ENCODE data around the gene CGNL1.

Gene CGNL1

DNA sequence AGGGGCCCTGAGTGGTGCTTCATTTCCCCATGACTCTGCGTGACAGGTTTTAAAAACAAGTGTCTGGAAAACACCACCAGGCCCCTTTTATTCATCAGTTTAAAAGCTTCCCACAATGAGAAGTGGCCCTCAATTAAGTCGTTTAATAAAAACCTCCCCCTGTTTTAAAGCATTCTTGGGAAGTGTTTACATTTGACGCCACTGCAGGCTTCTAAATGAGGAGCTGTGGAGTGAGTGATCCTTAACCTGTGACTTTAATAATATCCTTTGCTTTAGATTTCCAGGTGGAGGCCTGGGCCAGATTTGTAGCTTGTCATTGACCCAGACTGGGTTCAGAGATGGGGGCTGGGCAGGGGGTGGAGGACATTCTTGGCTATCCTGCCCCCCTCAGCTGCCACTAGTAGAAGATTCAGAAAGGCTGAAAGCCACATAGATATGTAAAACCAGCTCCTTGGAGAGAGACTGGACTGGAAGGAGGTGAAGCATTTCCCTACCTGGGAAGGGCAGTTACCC, 11.3 kb downstream of the CGNL1 start:
- DNase-seq (ENCODE audit: low read depth): no peak

DNA sequence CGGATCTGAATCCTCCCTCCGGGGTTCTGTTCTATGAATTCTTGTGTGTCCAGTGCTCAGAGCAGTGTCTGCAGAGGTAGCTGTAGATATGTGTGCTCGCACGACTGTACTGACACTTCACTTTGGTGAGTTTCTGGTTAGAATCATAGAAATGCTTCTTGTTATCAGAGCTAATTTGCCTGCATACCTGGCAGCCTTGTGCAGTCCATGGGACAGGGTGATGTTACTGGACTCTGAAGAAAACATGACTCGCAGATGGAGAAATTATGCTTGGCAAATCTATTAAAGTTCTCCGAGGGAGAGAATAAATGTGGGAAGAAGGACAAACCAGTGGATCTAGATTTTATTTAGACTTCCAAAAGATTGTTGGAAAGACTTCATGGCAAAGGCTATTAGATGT, 12.2 kb downstream of the CGNL1 start:
- no peak for DNase-seq (ENCODE audit: low read depth)

DNA sequence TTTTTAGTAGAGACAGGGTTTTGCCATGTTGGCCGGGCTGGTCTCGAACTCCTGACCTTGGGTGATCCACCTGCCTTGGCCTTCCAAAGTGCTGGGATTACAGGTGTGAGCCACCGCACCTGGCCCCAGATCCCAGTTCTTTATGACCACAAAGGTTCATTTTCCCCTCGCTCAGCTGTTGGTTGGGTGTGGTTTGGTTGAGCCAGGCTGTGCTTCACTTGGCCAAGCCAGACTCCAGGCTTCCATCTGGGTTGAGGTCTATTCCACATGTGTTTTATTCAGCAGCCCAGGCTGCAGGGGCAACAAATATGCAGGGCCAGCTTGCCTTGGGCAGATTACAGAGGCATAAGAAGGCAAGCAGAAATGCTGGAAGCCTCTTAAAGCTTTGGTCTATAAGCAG, 13.7 kb downstream of the CGNL1 start:
- DNase-seq (ENCODE audit: low read depth): no peak

- DNase-seq (ENCODE audit: low read depth): no peak
Measured at GRCh38 chr15:57390583-57390982, 14.3 kb downstream of the CGNL1 start.

DNA sequence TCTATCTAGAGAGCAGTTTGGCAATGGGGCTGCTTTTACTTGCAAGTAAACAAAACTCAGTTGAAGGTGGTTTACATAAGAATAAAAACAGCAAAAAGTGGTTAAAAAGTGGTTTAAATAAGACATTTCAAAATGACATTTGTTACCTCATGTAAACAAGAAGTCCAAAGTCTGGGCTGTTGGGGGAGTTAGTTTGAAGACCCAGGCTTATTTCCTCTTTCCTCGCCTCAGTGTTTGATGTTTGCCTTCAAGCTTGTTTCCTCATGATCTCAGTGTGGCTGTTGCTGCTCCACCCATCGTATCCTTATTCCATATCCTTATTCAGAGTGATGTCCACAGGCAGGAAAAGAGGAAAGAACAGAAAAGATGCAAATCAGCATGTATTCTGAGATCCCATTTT, 15.2 kb downstream of the CGNL1 start:
- no peak for DNase-seq (ENCODE audit: low read depth)

DNA sequence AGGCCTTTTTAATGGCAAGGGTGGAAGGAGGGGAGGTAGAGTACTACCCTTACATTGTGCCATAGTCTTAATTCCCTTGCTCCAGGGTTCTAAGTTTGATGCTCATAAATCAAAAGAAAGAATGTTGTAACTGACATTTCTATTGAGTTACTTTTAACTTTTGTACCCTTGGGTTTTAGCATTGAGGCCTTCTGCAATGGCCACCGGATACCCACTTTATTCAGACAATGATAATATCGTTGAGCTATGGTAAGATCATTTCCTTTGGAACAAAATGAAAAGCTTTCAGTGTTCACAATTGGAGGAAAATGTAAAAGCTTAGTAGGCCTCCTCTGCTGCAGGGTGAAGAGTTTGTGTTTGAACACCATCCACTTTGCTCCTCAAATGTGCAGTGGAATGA, 16.8 kb downstream of the CGNL1 start:
- DNase-seq (ENCODE audit: low read depth): no peak

GRCh38 chr15:57395292-57395691, 19.0 kb downstream of the CGNL1 start:
- no peak for DNase-seq (ENCODE audit: low read depth)

DNA sequence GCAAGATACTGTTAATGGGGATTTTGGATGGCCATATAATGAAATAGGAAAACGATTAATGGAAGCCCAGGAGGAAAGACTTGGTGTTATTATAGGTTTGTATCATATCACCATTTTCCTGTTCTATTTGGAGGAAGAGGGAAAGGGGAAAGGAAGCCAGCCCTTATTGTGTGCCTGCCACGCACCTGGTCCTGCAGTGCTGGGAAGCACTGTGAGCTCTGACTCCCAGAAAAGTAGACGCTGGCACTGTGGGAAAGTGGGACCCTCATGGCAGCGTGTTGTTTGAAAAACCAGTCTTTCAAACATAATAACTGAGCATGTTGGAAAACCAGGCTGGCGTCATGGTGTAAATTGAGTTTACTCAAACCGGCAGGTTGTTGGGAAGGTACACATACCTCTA, 22.0 kb downstream of the CGNL1 start:
- DNase-seq (ENCODE audit: low read depth): no peak

DNA sequence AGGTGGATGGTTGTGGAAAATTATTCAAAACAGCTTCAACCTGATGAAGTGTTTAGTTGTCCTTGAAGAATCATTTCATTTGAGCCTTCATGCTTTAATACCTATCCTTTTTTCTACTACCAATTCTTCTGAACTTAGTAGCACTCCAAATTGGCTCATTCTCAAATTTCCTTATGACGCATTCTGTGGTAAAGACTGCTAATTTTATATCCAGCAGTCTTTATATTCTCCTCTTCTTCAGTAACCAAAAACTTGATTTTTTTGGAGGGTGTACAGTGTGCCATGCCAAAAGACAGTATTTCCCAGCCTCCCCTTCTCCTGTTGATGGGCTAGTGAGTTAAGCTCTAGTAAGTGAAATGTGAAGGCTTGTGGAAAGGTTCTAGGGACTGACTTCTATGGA, 25.2 kb downstream of the CGNL1 start:
- no peak for DNase-seq (ENCODE audit: low read depth)

GRCh38 chr15:57403017-57403416, 26.7 kb downstream of the CGNL1 start:
- no peak for DNase-seq (ENCODE audit: low read depth)

DNA sequence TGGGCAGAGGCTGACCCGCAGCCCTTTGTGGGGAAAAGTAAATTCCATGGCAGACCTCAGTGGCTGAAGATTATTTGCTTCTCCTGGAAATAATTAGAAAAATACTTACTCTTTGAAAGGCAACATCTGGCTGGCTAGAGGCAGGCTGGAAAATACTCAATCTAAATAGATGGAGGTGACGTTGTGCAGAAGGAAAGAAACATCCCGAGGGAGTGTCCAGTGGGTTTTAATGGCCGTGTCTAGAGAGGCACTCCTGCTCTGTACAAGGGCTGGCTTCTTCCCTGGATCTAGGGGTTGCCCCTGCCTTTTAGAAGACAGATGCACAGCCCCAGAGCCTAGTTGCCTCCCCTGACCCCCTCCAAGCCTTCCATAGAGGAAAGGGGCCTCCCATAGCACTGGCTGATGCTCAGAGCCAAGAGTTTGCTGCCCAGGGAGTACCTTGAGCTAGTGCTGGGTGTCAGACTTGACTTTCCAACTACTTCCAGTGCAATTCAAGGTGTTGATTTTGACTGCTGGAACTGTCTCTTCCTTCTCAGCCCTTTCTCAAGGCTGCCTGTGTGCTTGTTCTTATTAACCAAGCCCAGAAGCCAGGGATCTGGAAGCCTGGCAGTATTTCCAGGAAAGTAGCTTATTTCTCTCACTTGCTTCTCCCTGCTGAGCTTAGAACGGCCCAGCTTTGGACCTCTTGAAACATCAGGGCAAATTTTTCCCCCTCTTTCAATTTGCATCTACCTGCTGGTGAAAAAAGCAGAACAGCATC, 27.4 kb downstream of the CGNL1 start:
- DNase-seq (ENCODE audit: low read depth): no peak

DNA sequence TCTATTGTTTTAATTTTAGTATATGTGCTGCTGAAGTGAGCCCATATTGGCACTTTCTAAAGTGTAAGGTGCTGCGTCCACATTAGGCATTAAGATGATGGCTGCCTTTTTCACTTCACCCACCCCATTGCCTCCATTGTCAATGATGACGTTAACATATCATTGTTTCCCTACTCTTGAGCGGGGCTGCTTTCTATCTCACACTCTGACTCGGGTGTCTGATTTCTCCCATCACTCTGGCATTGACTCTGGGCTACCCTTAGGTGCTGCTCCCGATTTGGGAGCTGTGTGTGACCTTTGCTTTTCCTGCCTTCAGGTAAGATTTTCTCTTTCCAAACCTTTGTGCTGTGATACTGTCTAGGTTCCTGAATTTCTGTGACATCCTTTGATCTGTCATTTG, 28.8 kb downstream of the CGNL1 start:
- no peak for DNase-seq (ENCODE audit: low read depth)

- no peak for DNase-seq (ENCODE audit: low read depth)
Measured at GRCh38 chr15:57406062-57406772, 29.9 kb downstream of the CGNL1 start.

DNA sequence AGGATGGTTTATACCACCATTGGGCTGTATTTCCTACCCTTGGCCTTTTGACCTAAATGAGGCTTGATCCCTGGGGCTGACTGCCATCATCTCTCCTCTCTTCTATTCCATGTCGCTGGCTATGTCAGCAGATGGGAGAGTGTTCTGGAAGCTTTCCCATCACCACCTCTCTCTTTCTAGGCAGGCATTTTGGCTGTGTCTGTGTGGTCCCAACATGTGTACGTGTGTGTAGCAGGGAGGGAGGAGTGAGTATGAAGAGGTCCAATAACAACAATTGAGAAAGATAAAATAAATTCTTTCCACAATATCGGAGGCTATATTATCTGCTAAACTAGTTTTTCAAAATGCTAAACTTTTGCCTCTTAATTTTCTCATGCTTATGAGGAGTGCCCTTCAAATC, 34.1 kb downstream of the CGNL1 start:
- DNase-seq (ENCODE audit: low read depth): no peak

DNA sequence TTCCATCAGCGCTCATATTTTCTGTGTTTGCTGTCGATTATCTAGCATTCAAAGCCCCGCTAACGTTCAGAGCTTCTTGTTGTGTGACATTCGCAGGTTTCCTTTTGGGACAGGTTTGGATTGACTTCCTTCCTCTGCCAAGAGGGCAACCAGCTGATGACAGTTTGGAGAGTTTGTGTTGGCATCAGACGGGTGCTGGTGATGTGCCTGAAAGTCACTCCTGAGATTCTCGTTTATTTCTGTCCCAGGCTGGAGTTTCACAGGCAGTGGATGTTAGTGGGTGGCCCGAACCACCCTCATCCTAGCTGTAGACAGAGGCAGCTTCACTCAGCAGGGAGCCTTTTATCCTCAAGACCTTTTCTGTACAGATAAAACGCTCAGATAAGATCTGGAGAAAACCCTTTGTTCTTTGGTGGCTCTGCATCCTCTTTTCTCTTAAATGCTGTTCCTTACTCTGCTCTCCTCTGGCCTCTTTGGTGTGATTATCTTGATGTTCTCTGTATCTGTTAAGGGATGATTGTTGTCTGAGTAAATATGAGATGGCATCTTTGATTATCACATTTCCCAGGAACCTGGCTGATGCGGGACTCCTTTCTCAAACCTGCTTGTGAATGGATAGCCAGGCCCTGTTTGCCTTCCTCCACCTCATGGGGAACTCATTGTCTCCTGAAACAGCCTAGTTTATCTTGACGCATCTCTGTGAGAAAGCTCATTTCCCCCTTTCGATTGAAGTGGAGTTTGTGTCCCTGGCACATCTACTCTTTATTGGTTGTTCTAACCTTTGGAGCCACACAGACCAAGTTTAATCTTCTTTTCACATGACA, 35.9 kb downstream of the CGNL1 start:
- DNase-seq (ENCODE audit: low read depth): no peak

DNA sequence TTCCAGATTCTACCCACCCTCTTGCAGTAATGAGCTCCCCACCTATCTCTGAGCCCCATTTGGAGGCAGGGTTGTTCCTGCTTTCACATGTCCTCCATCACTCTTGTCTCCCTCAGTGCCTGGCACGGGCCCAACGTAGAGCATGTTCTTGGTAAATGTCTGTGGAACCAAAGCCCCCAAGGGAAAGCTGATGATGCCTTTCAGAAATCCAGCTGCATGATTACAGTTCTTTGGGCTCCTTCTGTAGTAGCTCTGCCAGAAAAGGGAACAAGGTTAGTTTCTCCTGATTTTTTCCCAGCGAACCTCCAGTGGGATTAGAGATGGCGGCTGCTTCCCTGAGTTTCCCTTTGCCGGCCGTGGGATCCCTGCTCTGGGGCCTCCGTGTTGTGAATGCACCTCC, 39.3 kb downstream of the CGNL1 start:
- DNase-seq (ENCODE audit: low read depth): no peak

GRCh38 chr15:57418635-57419034, 42.3 kb downstream of the CGNL1 start:
- DNase-seq (ENCODE audit: low read depth): no peak

DNA sequence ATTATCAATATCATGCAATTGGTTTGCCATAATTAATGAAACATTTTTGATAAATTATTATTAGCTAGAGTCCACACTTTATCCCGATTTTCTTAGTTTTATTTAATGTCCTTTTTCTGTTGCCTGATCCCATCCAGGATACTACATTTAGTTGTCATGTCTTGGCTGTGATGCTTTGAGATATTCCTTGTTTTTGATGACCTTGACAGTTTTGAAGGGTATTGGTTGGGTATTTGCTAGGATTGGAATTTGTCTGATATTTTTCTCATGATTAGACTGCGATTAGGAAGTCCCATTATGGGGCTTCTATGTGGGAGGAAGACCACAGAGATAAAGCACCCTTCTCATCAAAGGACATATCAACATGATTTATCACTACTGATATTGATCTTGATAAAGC, 43.0 kb downstream of the CGNL1 start:
- DNase-seq (ENCODE audit: low read depth): no peak

- DNase-seq (ENCODE audit: low read depth): no peak
Measured at GRCh38 chr15:57421110-57421509, 44.8 kb downstream of the CGNL1 start.

DNA sequence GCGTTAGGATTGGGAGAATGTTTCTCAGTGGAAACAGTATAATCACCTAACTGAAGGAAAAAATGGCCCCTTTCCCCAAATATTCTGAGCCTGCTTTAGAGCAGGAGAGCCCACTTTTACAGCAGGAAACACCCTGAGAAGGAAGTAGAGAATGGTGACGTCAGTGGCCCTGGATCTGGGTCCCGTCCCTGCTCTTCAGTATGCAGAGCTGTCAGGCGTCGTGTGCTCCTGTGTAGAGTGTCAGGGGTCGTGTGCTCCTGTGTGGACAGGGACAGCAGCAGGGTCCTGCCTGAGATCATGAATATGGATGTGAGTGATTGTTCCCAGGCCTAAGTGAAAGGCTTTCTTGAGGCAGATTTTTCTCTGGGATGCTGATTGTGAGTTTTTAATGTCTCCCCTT, 45.2 kb downstream of the CGNL1 start:
- no peak for DNase-seq (ENCODE audit: low read depth)

DNA sequence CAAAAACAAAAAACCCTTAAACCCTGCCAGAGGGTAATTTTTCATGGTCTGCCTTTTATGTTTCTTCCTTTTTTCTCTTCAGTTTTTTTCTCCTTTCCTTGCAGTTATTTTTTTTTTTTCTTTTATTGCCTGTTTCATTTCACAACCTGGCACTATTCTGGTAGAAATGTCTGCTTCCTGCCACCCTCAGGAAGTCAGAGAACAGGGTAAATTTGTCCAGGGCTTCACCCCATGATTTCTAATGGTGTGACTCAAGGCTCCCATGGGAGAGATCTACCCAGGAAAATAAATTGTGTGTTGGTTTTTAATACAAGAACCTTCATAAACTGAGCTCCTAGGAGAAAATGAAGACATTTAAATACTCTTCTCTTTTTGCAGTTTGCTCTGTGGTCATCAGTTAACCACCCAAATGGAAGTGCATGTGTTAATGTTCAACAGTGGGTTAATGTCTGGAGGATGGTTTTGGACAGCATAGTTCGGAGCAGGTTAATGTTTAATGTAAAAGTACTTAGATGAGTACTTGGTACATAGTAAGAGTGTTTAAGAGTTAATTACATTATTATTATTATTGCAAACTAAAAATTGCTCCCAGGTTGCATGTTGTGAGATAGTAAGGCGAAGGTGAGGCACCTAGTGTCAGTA, 45.9 kb downstream of the CGNL1 start:
- DNase-seq (ENCODE audit: low read depth): no peak

DNA sequence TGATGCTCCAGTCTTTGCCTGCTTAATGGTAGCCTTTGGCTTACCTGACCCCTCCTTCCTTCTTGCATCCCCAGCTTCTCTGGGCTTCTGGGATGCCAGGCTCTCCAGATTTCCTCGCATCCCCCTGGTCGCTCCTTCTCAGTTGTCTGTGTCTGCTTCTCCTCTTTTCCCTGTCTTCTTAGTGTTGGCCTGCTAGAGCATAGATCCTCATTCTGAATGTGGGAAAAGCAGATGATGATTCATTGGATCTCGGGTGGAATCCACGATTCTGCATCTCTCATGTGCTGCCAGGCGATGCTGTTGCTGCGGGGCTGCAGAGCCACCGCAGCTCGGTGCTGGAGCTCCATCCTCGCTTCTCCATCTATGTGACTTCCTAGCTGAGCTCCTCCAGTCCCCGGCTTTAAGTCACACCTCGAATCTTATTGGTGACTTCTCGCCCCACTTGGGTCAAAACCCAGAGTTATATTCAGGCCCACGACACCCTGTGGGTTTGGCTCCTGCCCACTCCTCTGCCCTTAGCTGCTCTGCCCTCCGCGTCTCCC, 47.4 kb downstream of the CGNL1 start:
- no peak for DNase-seq (ENCODE audit: low read depth)

All from stimulated activated CD4-positive, alpha-beta T cell treated with anti-CD3 and anti-CD28 coated beads, Interleukin-2, amount 100 ng/mL, for 4 hours (primary cell).